GM12892 (cell line): ENCODE data around the gene PI3.

ENCODE experiments used
- POLR2A ChIP-seq: IDR thresholded peaks from 2 replicates; pipeline ENCODE4 v1.6.1; 2011; ENCODE audit warnings: low read depth, low read length, control low read depth
- POLR2AphosphoS5 ChIP-seq: IDR thresholded peaks from 2 replicates; pipeline ENCODE4 v1.6.1; 2011; ENCODE audit warnings: low read depth, low read length, control low read depth
- TAF1 ChIP-seq: IDR thresholded peaks from 2 replicates; pipeline ENCODE4 v1.6.1; 2011; ENCODE audit warnings: low read depth, mild to moderate bottlenecking, control low read depth, low read length, borderline replicate concordance

DNA sequence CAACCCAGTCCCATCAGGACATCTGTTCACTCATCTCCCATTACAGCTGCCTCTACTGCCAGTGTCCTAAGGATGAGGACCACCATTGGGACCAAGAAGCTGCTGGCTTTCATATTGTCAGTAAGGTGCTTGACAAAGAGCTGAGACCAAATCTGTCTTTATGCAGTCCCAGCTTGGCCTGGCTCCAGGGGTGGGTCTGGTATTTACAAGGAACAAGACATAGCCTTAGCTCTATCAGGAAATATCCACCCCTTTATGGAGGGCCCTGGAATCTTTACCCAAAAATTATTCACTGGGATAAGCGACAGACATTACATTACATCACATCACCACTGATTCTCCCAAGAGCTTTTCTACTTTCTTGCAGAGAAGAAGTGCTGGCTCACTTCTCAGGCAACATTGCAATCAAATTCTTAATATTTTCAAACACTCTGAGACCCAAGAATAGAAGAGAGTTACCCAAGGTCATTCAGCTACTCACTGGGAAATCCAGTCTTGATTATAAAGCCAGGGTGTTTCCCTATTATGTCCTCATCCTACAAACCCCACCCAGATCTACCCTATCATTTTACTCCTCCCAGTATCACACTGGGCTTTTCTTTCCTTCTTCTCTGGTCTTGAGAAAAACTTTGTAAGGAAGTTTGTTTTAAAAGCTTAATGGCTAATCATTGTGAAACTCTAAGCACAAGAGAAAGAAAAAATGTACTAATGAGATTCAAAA is 11.5 kb upstream of the PI3 start:
- TF ChIP-seq POLR2A: no peak
- no peak for TF ChIP-seq POLR2AphosphoS5
- no peak for TF ChIP-seq TAF1
